Measurements from ENCODE around the gene CGRRF1. TPM values are rescaled to one million over a fixed set of nuclear protein-coding genes. Genes with fewer than 3 reads are reported as not detected.
A peak's percentile ranks its signal among the peaks of the same experiment; 100 is the strongest.

Gene CGRRF1
- total RNA-seq, 2 experiments from 2014 or later: 9.6 to 10.0 TPM

DNA sequence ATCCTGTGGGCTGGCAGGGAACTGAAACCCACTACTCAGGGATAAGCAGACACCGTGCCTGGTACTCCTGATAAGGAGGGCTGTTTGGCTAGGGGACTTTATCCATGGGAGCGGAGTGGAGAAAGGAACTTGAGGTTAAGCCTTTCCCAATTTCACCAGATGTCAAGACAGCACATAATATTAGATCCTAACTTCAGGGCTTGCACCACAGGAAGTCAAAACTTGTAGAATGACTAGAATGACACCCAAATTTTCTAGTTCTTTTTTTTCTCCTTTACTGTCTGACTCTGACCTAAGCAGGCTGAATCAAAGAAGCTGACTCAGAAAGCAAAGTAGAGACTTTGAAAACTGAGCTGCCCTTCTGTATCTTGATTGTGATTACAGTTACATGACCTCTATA is 7.1 kb upstream of the CGRRF1 start:
- TF ChIP-seq, protein P1, sequence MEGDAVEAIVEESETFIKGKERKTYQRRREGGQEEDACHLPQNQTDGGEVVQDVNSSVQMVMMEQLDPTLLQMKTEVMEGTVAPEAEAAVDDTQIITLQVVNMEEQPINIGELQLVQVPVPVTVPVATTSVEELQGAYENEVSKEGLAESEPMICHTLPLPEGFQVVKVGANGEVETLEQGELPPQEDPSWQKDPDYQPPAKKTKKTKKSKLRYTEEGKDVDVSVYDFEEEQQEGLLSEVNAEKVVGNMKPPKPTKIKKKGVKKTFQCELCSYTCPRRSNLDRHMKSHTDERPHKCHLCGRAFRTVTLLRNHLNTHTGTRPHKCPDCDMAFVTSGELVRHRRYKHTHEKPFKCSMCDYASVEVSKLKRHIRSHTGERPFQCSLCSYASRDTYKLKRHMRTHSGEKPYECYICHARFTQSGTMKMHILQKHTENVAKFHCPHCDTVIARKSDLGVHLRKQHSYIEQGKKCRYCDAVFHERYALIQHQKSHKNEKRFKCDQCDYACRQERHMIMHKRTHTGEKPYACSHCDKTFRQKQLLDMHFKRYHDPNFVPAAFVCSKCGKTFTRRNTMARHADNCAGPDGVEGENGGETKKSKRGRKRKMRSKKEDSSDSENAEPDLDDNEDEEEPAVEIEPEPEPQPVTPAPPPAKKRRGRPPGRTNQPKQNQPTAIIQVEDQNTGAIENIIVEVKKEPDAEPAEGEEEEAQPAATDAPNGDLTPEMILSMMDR (IDR thresholded peaks at IDR 0.05): no peak
- Mint-ChIP-seq H3K4me3 (no peak overlapping the region), H3K4me1 (ENCODE audit: low read depth) (no peaks in the 10 kb centered on the region), H3K9me3 (no peaks in the 10 kb centered on the region), H3K27ac (no peak overlapping the region), H3K27me3 (peaks cover 19% of the 10 kb centered on the region), H3K36me3 (ENCODE audit: low read depth) (no peaks in the 10 kb centered on the region)
- DNase-seq (no peak), ATAC-seq (peak; percentile 27)
- intact Hi-C loops (cut with micrococcal nuclease): no loop called here
- POLR2A ChIA-PET: no interaction called here
- CTCF ChIA-PET: interaction anchor here (1.4 to 1.5 kb wide), 2 partner anchors 9 to 20 kb away, joined by 3 read pairs; no protein-coding TSS in a partner anchor

DNA sequence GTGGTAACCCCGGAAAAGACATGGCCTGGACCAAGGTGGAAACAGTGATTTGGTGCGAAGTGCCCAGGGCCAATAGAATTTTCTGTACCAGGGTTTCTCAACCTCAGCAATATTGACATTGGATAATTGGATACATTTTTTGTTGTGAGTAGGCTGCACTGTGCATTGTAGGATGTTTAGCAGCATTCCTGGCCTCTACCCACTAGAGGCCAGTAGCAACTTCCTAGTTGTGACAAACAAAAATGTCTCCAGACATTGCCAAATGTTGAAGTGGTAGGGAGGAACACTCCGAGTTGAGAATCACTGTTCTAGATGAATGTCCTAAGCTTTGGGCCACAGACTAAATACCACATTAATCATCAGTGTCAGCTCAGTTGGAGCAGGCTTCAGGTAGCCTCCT is 6.2 kb upstream of the CGRRF1 start:
- no peaks in the 10 kb centered on the region for H3K9me3 Mint-ChIP-seq
- no peaks in the 10 kb centered on the region for H3K36me3 Mint-ChIP-seq (ENCODE audit: low read depth)
- no peak for DNase-seq
- intact Hi-C loops (cut with micrococcal nuclease): no loop called here
- peaks cover 15% of the 10 kb centered on the region for H3K27me3 Mint-ChIP-seq
- no peak for ATAC-seq
- H3K27ac Mint-ChIP-seq: no peak overlapping the region
- H3K4me1 Mint-ChIP-seq (ENCODE audit: low read depth): no peaks in the 10 kb centered on the region
- H3K4me3 Mint-ChIP-seq: no peak overlapping the region
- CTCF ChIA-PET: interaction anchor here (1.0 to 1.5 kb wide), 3 partner anchors 10 to 271 kb away, joined by 3 to 4 read pairs (median 3); no protein-coding TSS in a partner anchor
- POLR2A ChIA-PET: interaction anchor here (0.7 kb wide), 1 partner anchor 9 kb away, joined by 3 read pairs; no protein-coding TSS in a partner anchor
- TF ChIP-seq, protein P1 (IDR thresholded peaks at IDR 0.05): no peak

DNA sequence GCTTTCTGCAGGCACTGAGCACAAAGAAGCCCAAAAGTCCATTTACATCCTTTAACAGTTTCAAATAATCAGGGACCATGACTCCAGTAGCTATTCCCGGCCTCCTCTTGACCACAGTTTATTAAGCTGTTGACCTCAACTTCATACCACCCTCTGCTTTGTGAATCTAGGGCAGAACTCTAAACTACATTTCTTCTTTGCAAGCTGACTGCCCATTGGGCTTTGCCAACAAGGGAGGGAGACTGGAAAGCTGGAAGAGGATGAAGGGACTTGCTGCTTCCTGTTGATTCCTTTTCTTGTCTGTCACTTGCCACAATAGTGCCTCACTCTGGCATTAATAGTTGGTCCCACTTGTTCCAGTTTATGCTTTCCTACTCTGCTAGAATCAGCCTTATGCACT is 2.7 kb downstream of the CGRRF1 start:
- Mint-ChIP-seq H3K27me3 (no peaks in the 10 kb centered on the region), H3K27ac (no peak overlapping the region), H3K36me3 (ENCODE audit: low read depth) (peaks cover 25% of the 10 kb centered on the region), H3K4me3 (no peak overlapping the region), H3K4me1 (ENCODE audit: low read depth) (peaks cover 47% of the 10 kb centered on the region), H3K9me3 (peaks cover 12% of the 10 kb centered on the region)
- DNase-seq (no peak), ATAC-seq (no peak)
- ChIA-PET CTCF (interaction anchor here (0.7 to 1.4 kb wide), 3 partner anchors 29 to 262 kb away, joined by 3 read pairs; no protein-coding TSS in a partner anchor), POLR2A (interaction anchor here (0.6 to 1.0 kb wide), 3 partner anchors 9 to 514 kb away, joined by 3 read pairs; partner anchors contain the start of gene GMFB)
- TF ChIP-seq, protein P1 (IDR thresholded peaks at IDR 0.05): no peak
- intact Hi-C loops (cut with micrococcal nuclease): no loop called here

DNA sequence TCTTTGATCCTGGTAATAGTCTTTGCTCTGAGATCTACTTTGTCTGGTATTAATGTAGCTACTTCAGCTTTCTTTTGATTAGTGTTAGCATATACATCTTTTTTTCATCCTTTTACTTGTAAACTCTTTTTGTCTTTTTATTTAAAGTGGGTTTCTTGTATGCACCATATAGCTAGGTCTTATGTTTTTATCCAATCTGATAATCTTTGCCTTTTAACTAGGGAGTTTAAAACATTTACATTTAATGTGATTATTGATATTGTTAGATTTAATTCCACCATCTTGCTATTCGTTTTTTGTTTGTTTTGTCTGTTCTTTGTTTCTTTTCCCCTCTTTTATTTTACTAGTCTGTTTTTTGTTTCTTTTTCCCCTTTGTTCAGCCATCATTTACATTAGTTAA is 6.0 kb downstream of the CGRRF1 start:
- TF ChIP-seq, protein P1 (IDR thresholded peaks at IDR 0.05): no peak
- Mint-ChIP-seq H3K9me3 (peaks cover 12% of the 10 kb centered on the region), H3K36me3 (ENCODE audit: low read depth) (peaks cover 33% of the 10 kb centered on the region), H3K4me1 (ENCODE audit: low read depth) (peaks cover 42% of the 10 kb centered on the region), H3K27ac (no peak overlapping the region), H3K4me3 (no peak overlapping the region), H3K27me3 (no peaks in the 10 kb centered on the region)
- ChIA-PET POLR2A (no interaction called here), CTCF (interaction anchor here (0.6 to 1.1 kb wide), 3 partner anchors 14 to 643 kb away, joined by 3 read pairs; no protein-coding TSS in a partner anchor)
- ATAC-seq: no peak
- intact Hi-C loops (cut with micrococcal nuclease): no loop called here
- DNase-seq: no peak

DNA sequence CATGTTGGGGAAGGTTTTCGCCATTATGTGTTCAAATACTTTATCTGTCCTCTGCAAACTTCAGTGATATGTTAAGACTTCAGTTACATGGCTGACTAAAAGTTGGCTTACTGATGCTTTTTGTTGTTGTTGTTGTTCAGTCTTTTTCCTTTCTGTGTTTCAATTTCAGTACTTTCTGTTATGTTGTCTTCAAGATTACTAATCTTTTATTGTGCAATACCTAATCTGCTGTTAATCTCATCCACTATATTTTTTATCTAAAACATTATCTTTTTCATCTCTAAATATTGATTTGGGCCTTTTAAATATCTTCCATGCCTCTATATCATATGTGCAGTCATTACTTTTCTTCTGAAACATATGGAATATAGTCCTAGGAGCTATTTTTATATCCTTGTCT is 7.0 kb downstream of the CGRRF1 start:
- Mint-ChIP-seq H3K9me3 (peaks cover 12% of the 10 kb centered on the region), H3K4me1 (ENCODE audit: low read depth) (peaks cover 31% of the 10 kb centered on the region), H3K36me3 (ENCODE audit: low read depth) (peaks cover 33% of the 10 kb centered on the region), H3K27me3 (no peaks in the 10 kb centered on the region), H3K27ac (no peak overlapping the region), H3K4me3 (no peak overlapping the region)
- intact Hi-C loops (cut with micrococcal nuclease): no loop called here
- ATAC-seq: no peak
- ChIA-PET POLR2A (interaction anchor here (0.9 kb wide), 1 partner anchor 19 kb away, joined by 3 read pairs; no protein-coding TSS in a partner anchor), CTCF (interaction anchor here (1.1 kb wide), 1 partner anchor 13 kb away, joined by 3 read pairs; no protein-coding TSS in a partner anchor)
- TF ChIP-seq, protein P1 (IDR thresholded peaks at IDR 0.05): no peak
- DNase-seq: no peak

Data from activated CD8-positive, alpha-beta T cell treated with anti-CD3 and anti-CD28 coated beads for 36 hours (primary cell).